ENCODE results near the gene GAS5.
A peak's percentile ranks its signal among the peaks of the same experiment; 100 is the strongest.

Gene GAS5

GRCh38 chr1:173867141-173867752 lies 542 bp downstream of the GAS5 start:
- TF ChIP-seq LEF1 (IDR thresholded peaks at IDR 0.05; ENCODE audit: borderline replicate concordance) (no peak), SUZ12 (IDR thresholded peaks at IDR 0.05) (no peak), L3MBTL2 (conservative IDR thresholded peaks at IDR 0.05) (0 out of 2 replicates have a peak, but pooled peaks have one; percentile 16), NFRKB (IDR thresholded peaks at IDR 0.05) (no peak), FOXK2 (IDR thresholded peaks at IDR 0.05) (no peak), ARNT (IDR thresholded peaks at IDR 0.05) (no peak), CTBP1 (IDR thresholded peaks at IDR 0.05; ENCODE audit: borderline replicate concordance) (no peak)
- no peak for DNase-seq (ENCODE audit: extremely low spot score)
- CTCF ChIA-PET: no interaction called here
- POLR2A ChIA-PET: interaction anchor here (0.7 to 2.4 kb wide), 8 partner anchors 10 to 437 kb away, joined by 3 to 12 read pairs (median 6); no protein-coding TSS in a partner anchor

GRCh38 chr1:173866413-173867115 lies 1.2 kb downstream of the GAS5 start:
- no peak for DNase-seq (ENCODE audit: extremely low spot score)
- ChIA-PET POLR2A (no interaction called here), CTCF (no interaction called here)
- no peak for TF ChIP-seq HDGF (IDR thresholded peaks at IDR 0.05; ENCODE audit: borderline replicate concordance)
- no peak for TF ChIP-seq TARDBP (IDR thresholded peaks at IDR 0.05)
- TF ChIP-seq SUZ12 (IDR thresholded peaks at IDR 0.05): no peak
- TF ChIP-seq NFRKB (IDR thresholded peaks at IDR 0.05): no peak
- no peak for TF ChIP-seq FOXM1 (IDR thresholded peaks at IDR 0.05; ENCODE audit: borderline replicate concordance)
- no peak for TF ChIP-seq PKNOX1 (IDR thresholded peaks at IDR 0.05)
- no peak for TF ChIP-seq ARNT (IDR thresholded peaks at IDR 0.05)
- TF ChIP-seq SP1 (IDR thresholded peaks at IDR 0.05): no peak
- no peak for TF ChIP-seq ZNF384 (IDR thresholded peaks at IDR 0.05)
- TF ChIP-seq ELF4 (IDR thresholded peaks at IDR 0.05): no peak
- no peak for TF ChIP-seq L3MBTL2 (conservative IDR thresholded peaks at IDR 0.05)
- TF ChIP-seq BHLHE40 (IDR thresholded peaks at IDR 0.05; ENCODE audit: borderline replicate concordance): no peak
- TF ChIP-seq LEF1 (IDR thresholded peaks at IDR 0.05; ENCODE audit: borderline replicate concordance): no peak
- no peak for TF ChIP-seq CTBP1 (IDR thresholded peaks at IDR 0.05; ENCODE audit: borderline replicate concordance)
- TF ChIP-seq FOXK2 (IDR thresholded peaks at IDR 0.05): no peak
- TF ChIP-seq FOXA1 (IDR thresholded peaks at IDR 0.05): no peak

- POLR2A ChIA-PET: interaction anchor here (0.6 to 1.3 kb wide), 3 partner anchors 17 to 157 kb away, joined by 3 to 4 read pairs (median 3); partner anchors contain the start of gene DARS2
- no peak for DNase-seq (ENCODE audit: extremely low spot score)
- CTCF ChIA-PET: no interaction called here
- TF ChIP-seq ZNF384 (IDR thresholded peaks at IDR 0.05): no peak
- no peak for TF ChIP-seq NFRKB (IDR thresholded peaks at IDR 0.05)
- TF ChIP-seq SUZ12 (IDR thresholded peaks at IDR 0.05): no peak
- TF ChIP-seq ELF4 (IDR thresholded peaks at IDR 0.05): no peak
- no peak for TF ChIP-seq HDGF (IDR thresholded peaks at IDR 0.05; ENCODE audit: borderline replicate concordance)
- TF ChIP-seq PKNOX1 (IDR thresholded peaks at IDR 0.05): no peak
- TF ChIP-seq FOXA1 (IDR thresholded peaks at IDR 0.05): no peak
- no peak for TF ChIP-seq L3MBTL2 (conservative IDR thresholded peaks at IDR 0.05)
- TF ChIP-seq FOXM1 (IDR thresholded peaks at IDR 0.05; ENCODE audit: borderline replicate concordance): no peak
- no peak for TF ChIP-seq LEF1 (IDR thresholded peaks at IDR 0.05; ENCODE audit: borderline replicate concordance)
- TF ChIP-seq BHLHE40 (IDR thresholded peaks at IDR 0.05; ENCODE audit: borderline replicate concordance): no peak
- no peak for TF ChIP-seq SP1 (IDR thresholded peaks at IDR 0.05)
Observed at GRCh38 chr1:173865468-173866164, 2.2 kb downstream of the GAS5 start.

- TF ChIP-seq FOXK2 (IDR thresholded peaks at IDR 0.05): no peak
- no peak for TF ChIP-seq TARDBP (IDR thresholded peaks at IDR 0.05)
- 0 out of 2 replicates have a peak, but pooled peaks have one; percentile 18 for TF ChIP-seq NFRKB (IDR thresholded peaks at IDR 0.05)
- no peak for TF ChIP-seq CTBP1 (IDR thresholded peaks at IDR 0.05; ENCODE audit: borderline replicate concordance)
- TF ChIP-seq HDGF (IDR thresholded peaks at IDR 0.05; ENCODE audit: borderline replicate concordance): no peak
- POLR2A ChIA-PET: interaction anchor here (1.6 kb wide), 2 partner anchors 10 to 40 kb away, joined by 5 read pairs; partner anchors contain the start of gene DARS2
- DNase-seq (ENCODE audit: extremely low spot score): no peak
- CTCF ChIA-PET: no interaction called here
Observed at GRCh38 chr1:173864179-173864867, 3.5 kb downstream of the GAS5 start.

- 0 out of 2 replicates have a peak, but pooled peaks have one; percentile 16 for TF ChIP-seq LEF1 (IDR thresholded peaks at IDR 0.05; ENCODE audit: borderline replicate concordance)
- TF ChIP-seq L3MBTL2 (conservative IDR thresholded peaks at IDR 0.05): 0 out of 2 replicates have a peak, but pooled peaks have one; percentile 16
- peak; percentile 33; the same call in 1 of the 2 replicates for TF ChIP-seq ELF4 (IDR thresholded peaks at IDR 0.05)
- TF ChIP-seq BHLHE40 (IDR thresholded peaks at IDR 0.05; ENCODE audit: borderline replicate concordance): 0 out of 2 replicates have a peak, but pooled peaks have one; percentile 32
- no peak for TF ChIP-seq HDGF (IDR thresholded peaks at IDR 0.05; ENCODE audit: borderline replicate concordance)
- no peak for DNase-seq (ENCODE audit: extremely low spot score)
- ChIA-PET CTCF (no interaction called here), POLR2A (interaction anchor here (1.0 to 1.6 kb wide), 5 partner anchors 9 to 434 kb away, joined by 3 to 5 read pairs (median 3); partner anchors contain the start of gene DARS2)
Observed at GRCh38 chr1:173863224-173864161, 4.3 kb downstream of the GAS5 start.

Data from HEK293T (cell line).